ENCODE measurements around the gene ABCF3.

DNA sequence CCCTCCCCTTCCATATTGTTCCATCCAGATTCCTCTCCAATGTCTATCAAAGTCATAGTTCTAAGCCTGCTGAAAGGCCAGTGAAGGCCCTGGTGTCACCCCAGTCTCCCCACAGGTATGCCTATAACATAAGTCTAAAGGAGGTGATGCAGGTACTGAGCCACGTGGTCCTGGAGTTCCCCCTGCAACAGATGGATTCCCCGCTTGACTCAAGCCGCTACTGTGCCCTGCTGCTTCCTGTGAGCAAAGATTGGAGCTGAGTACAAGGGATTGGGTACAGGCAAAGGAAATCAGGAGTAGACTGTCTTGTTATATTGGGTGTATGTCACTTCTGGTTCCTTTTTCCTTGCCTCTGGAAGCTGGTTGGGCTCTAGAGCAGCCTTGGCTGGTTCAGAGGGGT is 42.7 kb upstream of the ABCF3 start:
- TF ChIP-seq, protein P1, sequence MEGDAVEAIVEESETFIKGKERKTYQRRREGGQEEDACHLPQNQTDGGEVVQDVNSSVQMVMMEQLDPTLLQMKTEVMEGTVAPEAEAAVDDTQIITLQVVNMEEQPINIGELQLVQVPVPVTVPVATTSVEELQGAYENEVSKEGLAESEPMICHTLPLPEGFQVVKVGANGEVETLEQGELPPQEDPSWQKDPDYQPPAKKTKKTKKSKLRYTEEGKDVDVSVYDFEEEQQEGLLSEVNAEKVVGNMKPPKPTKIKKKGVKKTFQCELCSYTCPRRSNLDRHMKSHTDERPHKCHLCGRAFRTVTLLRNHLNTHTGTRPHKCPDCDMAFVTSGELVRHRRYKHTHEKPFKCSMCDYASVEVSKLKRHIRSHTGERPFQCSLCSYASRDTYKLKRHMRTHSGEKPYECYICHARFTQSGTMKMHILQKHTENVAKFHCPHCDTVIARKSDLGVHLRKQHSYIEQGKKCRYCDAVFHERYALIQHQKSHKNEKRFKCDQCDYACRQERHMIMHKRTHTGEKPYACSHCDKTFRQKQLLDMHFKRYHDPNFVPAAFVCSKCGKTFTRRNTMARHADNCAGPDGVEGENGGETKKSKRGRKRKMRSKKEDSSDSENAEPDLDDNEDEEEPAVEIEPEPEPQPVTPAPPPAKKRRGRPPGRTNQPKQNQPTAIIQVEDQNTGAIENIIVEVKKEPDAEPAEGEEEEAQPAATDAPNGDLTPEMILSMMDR (conservative IDR thresholded peaks at IDR 0.05): no peak
- no peak for TF ChIP-seq ZFX (IDR thresholded peaks at IDR 0.05)

Data from C4-2B (cell line).